ENCODE results near the gene STYXL1. TPM values are rescaled to one million over a fixed set of nuclear protein-coding genes. Genes with fewer than 3 reads are reported as not detected.

STYXL1 gene
- total RNA-seq, 1 donor from 2014 or later = 47.3 TPM

- DNase-seq (ENCODE audit: extremely low read depth, low read depth, low spot score) = no peak
These were observed 65.3 kb downstream of the STYXL1 start for GRCh38 chr7:75982306-75983064.

GRCh38 chr7:75981453-75982305, 66.1 kb downstream of the STYXL1 start:
- no peak for DNase-seq (ENCODE audit: extremely low read depth, low read depth, low spot score)

- no peak for DNase-seq (ENCODE audit: extremely low read depth, low read depth, low spot score)
These were observed 66.7 kb downstream of the STYXL1 start for GRCh38 chr7:75981203-75981452.

- DNase-seq (ENCODE audit: extremely low read depth, low read depth, low spot score) = no peak
These were observed 67.2 kb downstream of the STYXL1 start for GRCh38 chr7:75980430-75981202.

DNA sequence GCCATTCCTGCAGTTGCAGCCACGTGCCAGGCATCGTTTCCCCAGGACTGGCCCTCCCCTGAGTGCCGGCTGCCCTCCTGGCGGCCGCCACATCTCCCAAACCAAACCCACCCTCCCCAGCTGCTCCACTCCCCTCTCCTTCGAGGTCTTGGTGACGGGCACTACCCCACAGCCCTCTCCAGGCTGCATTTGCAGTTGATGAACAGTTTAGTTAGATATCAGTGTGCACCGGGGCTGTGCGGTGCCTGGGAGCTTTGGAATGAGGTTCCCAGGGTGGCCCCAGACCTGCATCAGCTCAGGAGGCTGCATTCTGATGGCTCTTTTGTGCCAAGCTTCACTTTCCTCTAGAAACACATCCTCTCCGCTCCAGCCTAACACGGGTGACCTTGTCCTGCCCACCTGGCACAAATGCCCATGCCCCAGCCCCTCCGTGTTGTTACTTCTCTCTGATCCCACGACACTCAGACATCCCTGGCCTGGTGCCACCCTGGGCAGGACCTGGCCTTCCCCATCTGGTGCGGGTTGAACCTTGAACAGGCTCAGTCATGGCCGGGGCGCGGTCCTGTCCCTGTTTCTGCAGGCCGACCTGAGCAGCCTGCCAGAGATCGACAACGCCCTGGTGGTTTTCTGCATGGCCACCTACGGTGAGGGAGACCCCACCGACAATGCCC, 67.9 kb downstream of the STYXL1 start:
- no peak for DNase-seq (ENCODE audit: extremely low read depth, low read depth, low spot score)

DNA sequence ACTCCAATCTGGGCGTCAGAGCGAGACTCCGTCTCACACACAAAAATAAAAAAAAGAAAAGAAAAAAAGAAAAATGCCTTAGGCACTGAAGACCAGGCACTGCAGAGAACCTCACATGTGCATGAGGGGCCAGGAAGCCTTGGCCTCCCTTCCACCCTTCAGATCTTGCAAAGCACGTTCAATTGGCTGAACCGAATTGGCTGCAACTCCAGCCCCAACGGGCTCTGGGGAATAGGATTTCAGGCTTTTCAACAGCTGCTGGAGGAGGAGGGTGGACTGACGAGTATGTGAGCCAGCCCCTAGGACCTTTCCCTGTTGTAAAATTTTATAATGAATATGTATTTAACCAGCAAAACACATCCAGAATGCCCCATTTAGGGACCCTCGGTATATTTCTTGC, 70.1 kb downstream of the STYXL1 start:
- DNase-seq (ENCODE audit: extremely low read depth, low read depth, low spot score) = no peak

GRCh38 chr7:75971961-75972763, 75.6 kb downstream of the STYXL1 start:
- no peak for DNase-seq (ENCODE audit: extremely low read depth, low read depth, low spot score)

GRCh38 chr7:75971309-75971960, 76.4 kb downstream of the STYXL1 start:
- no peak for DNase-seq (ENCODE audit: extremely low read depth, low read depth, low spot score)

GRCh38 chr7:75969704-75970498, 77.9 kb downstream of the STYXL1 start:
- DNase-seq (ENCODE audit: extremely low read depth, low read depth, low spot score) = no peak

DNA sequence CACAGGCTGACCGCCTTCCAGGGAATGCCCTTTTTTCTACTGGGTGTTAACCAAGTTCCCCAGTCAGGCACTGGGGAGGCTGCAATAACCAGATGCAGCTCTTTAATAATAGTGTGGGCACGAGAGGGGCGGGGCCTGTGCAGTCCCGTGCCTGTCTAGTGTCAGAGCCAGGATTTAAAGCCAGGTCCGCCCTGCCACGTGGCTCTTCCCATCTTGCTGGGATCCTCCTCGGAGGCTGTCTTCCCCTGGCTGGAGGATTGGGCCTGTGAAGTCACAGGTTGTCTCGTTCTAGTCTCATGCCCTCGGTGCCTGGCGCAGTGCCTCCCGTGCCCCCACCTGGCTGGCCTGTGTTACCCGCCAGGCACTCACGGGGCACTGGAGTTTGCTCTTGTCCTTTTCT, 78.6 kb downstream of the STYXL1 start:
- DNase-seq (ENCODE audit: extremely low read depth, low read depth, low spot score) = no peak

GRCh38 chr7:75968561-75969001, 79.2 kb downstream of the STYXL1 start:
- no peak for DNase-seq (ENCODE audit: extremely low read depth, low read depth, low spot score)

- no peak for DNase-seq (ENCODE audit: extremely low read depth, low read depth, low spot score)
These were observed 79.8 kb downstream of the STYXL1 start for GRCh38 chr7:75968012-75968411.

- DNase-seq (ENCODE audit: extremely low read depth, low read depth, low spot score) = no peak
These were observed 80.3 kb downstream of the STYXL1 start for GRCh38 chr7:75967487-75967997.

GRCh38 chr7:75967055-75967454, 80.7 kb downstream of the STYXL1 start:
- no peak for DNase-seq (ENCODE audit: extremely low read depth, low read depth, low spot score)

GRCh38 chr7:75966190-75966961, 81.4 kb downstream of the STYXL1 start:
- no peak for DNase-seq (ENCODE audit: extremely low read depth, low read depth, low spot score)

- no peak for DNase-seq (ENCODE audit: extremely low read depth, low read depth, low spot score)
These were observed 82.2 kb downstream of the STYXL1 start for GRCh38 chr7:75965617-75966016.

DNA sequence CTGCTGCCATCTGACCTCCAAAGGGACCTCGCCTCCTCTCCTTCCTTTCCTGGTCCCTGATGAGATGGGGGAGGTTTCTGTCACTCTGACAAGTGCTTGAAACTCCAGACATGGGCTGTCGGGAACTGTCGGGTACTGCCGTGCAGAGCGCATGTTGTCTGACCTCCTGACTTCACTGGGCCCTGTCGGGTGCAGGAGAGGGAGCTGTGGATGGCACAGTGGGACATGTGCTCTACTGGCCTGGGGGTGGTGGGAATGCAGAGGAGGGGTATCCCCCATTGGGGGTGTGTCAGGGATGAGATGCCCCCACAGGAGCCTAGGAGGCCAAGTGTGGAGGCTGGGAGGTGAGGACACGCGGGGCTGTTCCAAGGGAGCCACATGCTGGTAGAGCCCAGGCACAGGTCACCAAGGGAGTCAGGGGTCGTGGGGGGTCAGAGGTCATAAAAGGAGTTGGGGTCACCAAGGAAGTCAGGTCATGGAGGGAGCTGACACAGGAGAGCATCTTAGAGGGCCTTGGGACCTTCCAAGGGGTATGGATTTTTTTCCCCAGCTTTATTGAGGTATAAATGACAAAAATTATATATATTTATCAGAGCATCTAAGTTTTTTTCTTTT, 84.3 kb downstream of the STYXL1 start:
- no peak for DNase-seq (ENCODE audit: extremely low read depth, low read depth, low spot score)

Measured in glomerular endothelial cell (primary cell).